HUDEP-2 (cell line): ENCODE measurements around the gene MYO1D.
A peak's percentile ranks its signal among the peaks of the same experiment; 100 is the strongest.
"Not testable (repeated sequence)": the region's sequence is repeated elsewhere in the genome, so short reads cannot be mapped to it uniquely, and the experiment has no call there.

Source experiments
- DNase-seq, 76 experiments: peaks; one replicate each; lab custom pipeline; 2025; ENCODE audit not compliant: unreplicated experiment in 76 of 76; lab: John Stamatoyannopoulos, UW

Gene MYO1D

GRCh38 chr17:32555611-32556310 lies 321.2 kb downstream of the MYO1D start:
- no peak for DNase-seq

GRCh38 chr17:32553168-32553567 lies 323.8 kb downstream of the MYO1D start:
- DNase-seq, result no peak

GRCh38 chr17:32552280-32552679 lies 324.6 kb downstream of the MYO1D start:
- no peak for DNase-seq

GRCh38 chr17:32551186-32551955 lies 325.6 kb downstream of the MYO1D start:
- DNase-seq, result no peak

- no peak for DNase-seq
Observed at GRCh38 chr17:32549559-32549958, 327.4 kb downstream of the MYO1D start.

- DNase-seq, result no peak
Observed at GRCh38 chr17:32546031-32546444, 330.9 kb downstream of the MYO1D start.

- DNase-seq, result peak in 71 of 76 experiments; percentile 17 to 79 (median 55)
Observed at GRCh38 chr17:32542186-32542585, 334.7 kb downstream of the MYO1D start.

GRCh38 chr17:32541640-32542039 lies 335.3 kb downstream of the MYO1D start:
- DNase-seq, result no peak

GRCh38 chr17:32536736-32537643 lies 339.9 kb downstream of the MYO1D start:
- DNase-seq, result peak in 3 of 76 experiments; percentile 4 to 31 (median 9)

GRCh38 chr17:32533296-32533695 lies 343.6 kb downstream of the MYO1D start:
- DNase-seq, result no peak

- no peak for DNase-seq
Observed at GRCh38 chr17:32529604-32530003, 347.3 kb downstream of the MYO1D start.

GRCh38 chr17:32528825-32529224 lies 348.1 kb downstream of the MYO1D start:
- DNase-seq, result no peak

GRCh38 chr17:32527146-32527545 lies 349.8 kb downstream of the MYO1D start:
- no peak for DNase-seq

- no peak for DNase-seq
Observed at GRCh38 chr17:32525122-32525521, 351.8 kb downstream of the MYO1D start.

- not testable (repeated sequence) for DNase-seq
Observed at GRCh38 chr17:32524553-32524880, 352.4 kb downstream of the MYO1D start.

- DNase-seq, result no peak
Observed at GRCh38 chr17:32523827-32524552, 352.9 kb downstream of the MYO1D start.

- no peak for DNase-seq
Observed at GRCh38 chr17:32523017-32523680, 353.8 kb downstream of the MYO1D start.

GRCh38 chr17:32520737-32521404 lies 356.1 kb downstream of the MYO1D start:
- no peak for DNase-seq

- DNase-seq, result no peak
Observed at GRCh38 chr17:32520104-32520701, 356.7 kb downstream of the MYO1D start.
